HUES48 (cell line): ENCODE measurements around the gene SPOCK2.

Source experiments
- H3K27ac ChIP-seq: one replicate; pipeline ENCODE4 v1.7.0; 2013; ENCODE audit warnings: low read depth, low read length, inconsistent platforms
- H3K27me3 ChIP-seq: 2 replicates; pipeline ENCODE4 v1.6.1; 2013; ENCODE audit warnings: mild to moderate bottlenecking, low read length; ENCODE audit not compliant: control insufficient read depth, insufficient read depth
- H3K36me3 ChIP-seq: 2 replicates; pipeline ENCODE4 v1.6.1; 2013; ENCODE audit warnings: low read length; ENCODE audit not compliant: control insufficient read depth, insufficient read depth
- H3K4me1 ChIP-seq: 2 replicates; pipeline ENCODE4 v1.6.1; 2013; ENCODE audit warnings: mild to moderate bottlenecking, low read length; ENCODE audit not compliant: control insufficient read depth, insufficient read depth
- H3K4me3 ChIP-seq: 2 replicates; pipeline ENCODE4 v1.5.1; 2013; ENCODE audit warnings: mild to moderate bottlenecking, low read depth, low read length
- H3K9ac ChIP-seq: 2 replicates; pipeline ENCODE4 v1.6.1; 2013; ENCODE audit warnings: mild to moderate bottlenecking, low read depth, low read length, moderate library complexity
- H3K9me3 ChIP-seq: 2 replicates; pipeline ENCODE4 v1.6.1; 2013; ENCODE audit warnings: low read length; ENCODE audit not compliant: control insufficient read depth, insufficient read depth

Gene SPOCK2

GRCh38 chr10:72048450-72049124 is 39.8 kb downstream of the SPOCK2 start:
- Histone ChIP-seq H3K27me3 (no peaks in the 10 kb centered on the region), H3K27ac (no peak overlapping the region), H3K4me3 (no peak overlapping the region), H3K9ac (no peak overlapping the region), H3K36me3 (no peaks in the 10 kb centered on the region), H3K4me1 (peaks cover 4% of the 10 kb centered on the region), H3K9me3 (no peaks in the 10 kb centered on the region)

GRCh38 chr10:72045586-72045985 is 42.8 kb downstream of the SPOCK2 start:
- H3K4me3 ChIP-seq, result no peak overlapping the region
- H3K9ac ChIP-seq, result no peak overlapping the region
- no peaks in the 10 kb centered on the region for H3K27me3 ChIP-seq
- no peaks in the 10 kb centered on the region for H3K9me3 ChIP-seq
- H3K4me1 ChIP-seq, result peaks cover 4% of the 10 kb centered on the region
- no peak overlapping the region for H3K27ac ChIP-seq
- H3K36me3 ChIP-seq, result no peaks in the 10 kb centered on the region

DNA sequence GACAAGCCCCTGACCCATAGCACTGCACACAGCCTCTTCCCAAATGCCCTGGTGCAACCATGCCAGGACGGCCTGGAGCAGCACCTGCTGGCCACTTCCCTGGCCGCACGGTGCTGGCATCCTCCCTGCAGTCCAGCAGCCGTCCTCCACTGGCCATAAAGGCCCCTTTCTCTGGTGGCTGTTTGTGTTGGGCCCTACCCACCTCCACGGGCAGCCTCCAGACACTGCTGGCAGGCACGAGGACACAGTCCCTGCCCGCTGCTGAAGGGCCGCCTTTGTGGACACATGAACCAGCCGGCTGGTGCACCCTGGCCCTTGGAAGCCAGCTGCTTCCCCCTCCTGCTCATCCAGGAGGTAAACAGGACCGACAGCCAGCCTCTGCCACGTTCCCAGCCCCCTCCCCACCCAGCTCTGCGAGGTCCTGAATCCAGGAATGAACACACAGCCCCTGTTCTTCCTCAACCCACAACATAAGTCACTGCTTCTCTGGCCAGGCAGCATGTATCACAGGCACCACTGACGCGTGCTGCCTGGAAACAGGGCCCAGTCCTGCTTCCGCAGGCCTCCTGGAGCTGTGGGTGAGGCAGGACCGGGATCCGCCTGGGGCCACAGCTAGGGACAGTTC is 43.8 kb downstream of the SPOCK2 start:
- Histone ChIP-seq H3K27ac (no peak overlapping the region), H3K4me1 (peaks cover 4% of the 10 kb centered on the region), H3K4me3 (no peak overlapping the region), H3K27me3 (no peaks in the 10 kb centered on the region), H3K36me3 (no peaks in the 10 kb centered on the region), H3K9me3 (no peaks in the 10 kb centered on the region), H3K9ac (no peak overlapping the region)

DNA sequence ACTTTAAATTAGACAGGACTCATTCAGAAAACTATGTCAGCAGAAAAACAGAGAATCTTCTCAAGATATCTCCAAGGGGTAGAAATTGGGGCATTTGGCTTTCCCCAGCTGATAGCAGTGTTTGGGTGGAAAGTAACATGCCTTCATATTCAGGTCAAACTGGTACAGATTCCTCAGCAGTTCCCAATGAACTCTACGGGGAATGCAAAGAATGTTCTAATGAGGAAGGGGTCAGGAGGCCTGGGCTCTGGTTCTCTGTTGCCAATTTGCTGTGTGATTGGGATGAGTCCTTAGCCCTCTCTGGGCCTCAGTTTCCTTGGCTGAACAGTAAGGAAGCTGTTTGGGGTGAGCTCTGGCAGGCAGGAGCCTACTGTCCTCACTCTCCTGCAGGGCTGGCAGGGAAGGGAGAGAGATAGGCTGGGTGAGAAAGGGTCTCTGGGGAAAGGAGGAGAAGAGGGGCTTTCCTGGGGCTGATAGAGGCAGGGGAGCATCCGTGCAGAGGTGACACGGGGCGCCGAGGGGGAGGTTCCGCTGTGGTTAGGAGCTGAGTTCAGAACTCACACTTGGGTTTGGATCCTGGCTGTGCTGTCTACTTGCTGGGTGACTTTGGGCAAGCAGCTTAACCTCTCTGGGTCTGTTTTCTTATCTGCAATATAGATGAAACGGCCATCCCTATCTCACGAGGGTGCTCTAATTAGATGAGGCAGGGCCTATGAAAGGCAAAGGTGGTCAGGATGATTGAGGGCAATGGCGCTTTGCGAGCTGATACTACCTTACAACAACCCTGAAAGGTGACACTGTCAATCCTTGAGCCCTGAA is 45.1 kb downstream of the SPOCK2 start:
- Histone ChIP-seq H3K4me3 (no peak overlapping the region), H3K9me3 (no peaks in the 10 kb centered on the region), H3K27ac (no peak overlapping the region), H3K4me1 (peaks cover 6% of the 10 kb centered on the region), H3K36me3 (no peaks in the 10 kb centered on the region), H3K27me3 (no peaks in the 10 kb centered on the region; the same call in 1 of the 2 replicates), H3K9ac (no peak overlapping the region)

DNA sequence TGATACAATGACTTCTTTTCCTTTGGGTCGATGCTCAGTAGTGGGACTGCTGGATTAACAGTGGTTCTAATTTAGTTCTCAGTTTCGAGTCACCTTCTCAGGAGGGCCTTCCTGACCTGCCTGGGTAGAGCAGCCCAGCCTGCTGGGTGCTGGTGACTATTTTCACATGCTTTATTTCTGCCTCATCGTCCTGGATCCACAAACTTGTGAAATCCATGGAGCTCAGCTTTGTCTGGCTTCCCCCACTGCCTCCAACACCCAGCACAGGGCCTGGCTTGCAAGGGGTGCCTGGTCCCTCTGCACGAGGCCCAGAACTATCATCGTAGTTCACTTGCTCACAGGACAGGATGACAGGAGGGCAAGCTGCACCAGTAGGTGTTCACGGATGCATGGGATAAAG is 46.9 kb downstream of the SPOCK2 start:
- Histone ChIP-seq H3K4me1 (peaks cover 17% of the 10 kb centered on the region), H3K27me3 (no peaks in the 10 kb centered on the region; the same call in 1 of the 2 replicates), H3K27ac (no peak overlapping the region), H3K36me3 (no peaks in the 10 kb centered on the region), H3K9ac (no peak overlapping the region), H3K9me3 (no peaks in the 10 kb centered on the region), H3K4me3 (no peak overlapping the region)

- Histone ChIP-seq H3K27me3 (no peaks in the 10 kb centered on the region; the same call in 1 of the 2 replicates), H3K4me1 (peaks cover 17% of the 10 kb centered on the region), H3K27ac (no peak overlapping the region), H3K36me3 (no peaks in the 10 kb centered on the region), H3K9ac (no peak overlapping the region), H3K4me3 (no peak overlapping the region), H3K9me3 (no peaks in the 10 kb centered on the region)
Measured at GRCh38 chr10:72039377-72039776, 49.0 kb downstream of the SPOCK2 start.

- peaks cover 17% of the 10 kb centered on the region for H3K4me1 ChIP-seq
- no peak overlapping the region for H3K4me3 ChIP-seq
- H3K27me3 ChIP-seq, result no peaks in the 10 kb centered on the region; the same call in 1 of the 2 replicates
- no peaks in the 10 kb centered on the region for H3K9me3 ChIP-seq
- no peaks in the 10 kb centered on the region for H3K36me3 ChIP-seq
- no peak overlapping the region for H3K9ac ChIP-seq
- peak overlapping the region; percentile 79 for H3K27ac ChIP-seq
Measured at GRCh38 chr10:72038458-72039001, 49.8 kb downstream of the SPOCK2 start.

GRCh38 chr10:72037811-72038210 is 50.5 kb downstream of the SPOCK2 start:
- H3K4me1 ChIP-seq, result peaks cover 17% of the 10 kb centered on the region
- no peaks in the 10 kb centered on the region for H3K9me3 ChIP-seq
- no peak overlapping the region for H3K9ac ChIP-seq
- H3K27ac ChIP-seq, result peak overlapping the region; percentile 79
- no peak overlapping the region for H3K4me3 ChIP-seq
- no peaks in the 10 kb centered on the region for H3K36me3 ChIP-seq
- H3K27me3 ChIP-seq, result no peaks in the 10 kb centered on the region; the same call in 1 of the 2 replicates

DNA sequence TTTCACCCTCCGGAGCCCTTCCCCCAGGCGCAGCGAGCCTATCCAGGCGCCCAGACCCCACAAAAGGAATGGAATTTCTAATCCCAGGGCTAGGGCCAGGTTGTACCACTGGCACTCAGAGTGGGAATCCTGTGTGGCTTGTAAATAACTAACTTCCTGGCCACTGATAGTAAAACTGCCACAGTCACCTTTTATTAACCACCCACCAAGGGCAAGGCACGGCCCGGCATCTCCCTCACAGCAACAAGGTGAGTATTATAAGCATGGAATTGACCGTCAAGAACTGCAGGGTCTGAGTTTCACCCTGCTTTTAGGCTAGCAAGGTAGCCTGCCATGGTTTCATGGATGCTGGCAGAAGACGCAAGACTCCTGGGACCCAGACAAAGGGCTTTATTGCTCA is 51.1 kb downstream of the SPOCK2 start:
- H3K4me1 ChIP-seq, result peaks cover 17% of the 10 kb centered on the region
- no peak overlapping the region for H3K9ac ChIP-seq

DNA sequence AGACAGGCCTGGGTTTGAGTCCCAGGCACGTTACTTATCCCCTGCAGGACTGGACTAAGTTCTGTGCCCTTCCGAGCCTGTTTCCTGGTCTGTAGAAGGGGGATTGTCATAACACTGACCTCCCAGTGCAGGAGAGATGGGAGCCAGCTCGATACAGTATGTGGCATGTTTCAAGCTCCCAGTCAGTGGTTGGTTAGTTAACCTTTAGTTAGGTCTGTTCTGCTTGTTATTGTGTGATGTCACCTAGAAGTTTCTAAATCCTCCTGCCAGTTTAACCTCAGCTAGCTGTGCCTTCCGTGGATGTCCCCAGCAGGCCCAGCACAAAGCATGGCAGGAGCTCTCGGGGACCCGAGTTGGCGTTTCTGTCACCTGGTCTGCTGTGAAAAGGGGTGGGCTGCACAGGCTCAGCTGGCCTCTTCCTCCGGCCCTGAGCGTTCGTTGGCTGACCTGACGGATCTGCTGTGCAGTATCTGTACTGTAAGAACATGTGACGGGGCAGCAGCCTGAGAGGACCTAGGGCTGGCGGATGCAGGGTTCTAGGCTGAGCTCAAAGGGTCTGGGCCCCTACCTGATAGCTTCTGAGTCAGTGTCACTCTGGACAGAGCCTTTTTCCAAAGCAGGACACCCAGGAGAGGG is 53.0 kb downstream of the SPOCK2 start:
- Histone ChIP-seq H3K4me3 (no peak overlapping the region), H3K9ac (no peak overlapping the region), H3K36me3 (no peaks in the 10 kb centered on the region), H3K27me3 (no peaks in the 10 kb centered on the region; the same call in 1 of the 2 replicates), H3K27ac (no peak overlapping the region), H3K4me1 (peaks cover 17% of the 10 kb centered on the region), H3K9me3 (no peaks in the 10 kb centered on the region)

More for the DNA sequence above, 51.1 kb downstream of the SPOCK2 start:
- no peak overlapping the region for H3K4me3 ChIP-seq
- no peaks in the 10 kb centered on the region for H3K9me3 ChIP-seq
- H3K27ac ChIP-seq, result peak overlapping the region; percentile 79
- no peaks in the 10 kb centered on the region for H3K36me3 ChIP-seq
- no peaks in the 10 kb centered on the region; the same call in 1 of the 2 replicates for H3K27me3 ChIP-seq
